ENCODE results near the gene TSEN2. TPM values are rescaled to one million over a fixed set of nuclear protein-coding genes. Genes with fewer than 3 reads are reported as not detected.

Gene TSEN2
- total and polyA plus RNA-seq, 2 of the 4 experiments (the other 2 are of a cell fraction): 9.5 to 14.2 TPM

GRCh38 chr3:12577379-12577778 is 93.1 kb downstream of the TSEN2 start:
- Histone ChIP-seq H2BK15ac (ENCODE audit: low read depth, low read length) (no peak overlapping the region), H3K4me1 (ENCODE audit: control insufficient read depth, insufficient read depth, low read length) (peaks cover 29% of the 10 kb centered on the region), H4K5ac (ENCODE audit: low read depth, low read length) (no peak overlapping the region), H3K9ac (ENCODE audit: low read depth, low read length) (no peak overlapping the region), H3K56ac (ENCODE audit: extremely low read depth, insufficient read depth, low read length) (no peak overlapping the region), H3K27me3 (ENCODE audit: control insufficient read depth, insufficient read depth, low read length) (no peaks in the 10 kb centered on the region), H3K9me3 (ENCODE audit: control insufficient read depth, insufficient read depth, low read length) (no peaks in the 10 kb centered on the region), H4K8ac (ENCODE audit: low read depth in 2 of 2, low read length in 2 of 2) (no peak overlapping the region), H3K4ac (ENCODE audit: low read depth, low read length) (no peak overlapping the region), H3K14ac (replicated peaks; ENCODE audit: low read depth, low read length) (no peak overlapping the region), H2AFZ (replicated peaks; ENCODE audit: low read length, poor library complexity) (no peak overlapping the region), H2AK5ac (ENCODE audit: low read depth, low read length) (no peak overlapping the region), H3K4me2 (ENCODE audit: low read depth, low read length) (no peak overlapping the region), H4K91ac (ENCODE audit: insufficient read depth, low read depth, low read length) (no peak overlapping the region), H3K23ac (ENCODE audit: low read depth, low read length) (no peak overlapping the region), H3K4me3 (ENCODE audit: insufficient read depth, low read depth, low read length) (no peak overlapping the region), H3K9me1 (ENCODE audit: insufficient read depth, low read length) (peaks cover 22% of the 10 kb centered on the region), H4K20me1 (ENCODE audit: insufficient read depth, low read length) (peaks cover 52% of the 10 kb centered on the region), H2BK5ac (ENCODE audit: low read depth, low read length, poor library complexity, severe bottlenecking) (no peak overlapping the region), H3K36me3 (ENCODE audit: control insufficient read depth, insufficient read depth, low read length) (peaks cover 59% of the 10 kb centered on the region), H2BK20ac (ENCODE audit: low read depth, low read length) (no peak overlapping the region), H3K79me1 (ENCODE audit: low read depth in 1 of 2, low read length in 2 of 2) (peaks cover 29 to 80% of the 10 kb centered on the region in 2 experiments), H2BK120ac (ENCODE audit: low read depth, low read length) (no peak overlapping the region), H3K18ac (ENCODE audit: low read depth, low read length) (no peak overlapping the region), H2AK9ac (replicated peaks; ENCODE audit: low read depth, low read length, poor library complexity) (no peak overlapping the region), H3K27ac (ENCODE audit: insufficient read depth, low read length) (no peak overlapping the region)
- in situ Hi-C loops (cut with MboI; ENCODE audit: low sequenced_read_pairs): no loop called here
- POLR2A ChIA-PET (ENCODE audit: unreplicated experiment): no interaction called here
- 100% methylated on average over 3 of the region's 5 CpGs; no CpG with 5 or more reads in 1 of the 2 experiments for WGBS, 2 experiments (ENCODE audit: extremely low coverage in 2 of 2, insufficient read length in 1 of 2)
- no peak for ATAC-seq (ENCODE audit: low read depth)
- TF ChIP-seq MXI1 (IDR thresholded peaks at IDR 0.05; ENCODE audit: borderline replicate concordance, low read depth, low read length): no peak
- TF ChIP-seq POLR2A (IDR thresholded peaks at IDR 0.05; ENCODE audit: low read depth, low read length): no peak
- no TSS peak for BruUV-seq (replicated peaks)
- no peak for DNase-seq
- CTCF ChIA-PET: interaction anchor here (0.6 to 0.7 kb wide), 2 partner anchors 11 to 177 kb away, joined by 3 read pairs; no protein-coding TSS in a partner anchor
- intact Hi-C loops (cut with micrococcal nuclease): loop anchor here (5.0 kb wide), 1 partner anchor 440 kb away; no protein-coding TSS in a partner anchor
- dilution Hi-C loops (cut with HindIII; ENCODE audit: low sequenced_read_pairs, unreplicated experiment): no loop called here

Measured in IMR-90 (cell line).